ENCODE measurements around the gene PITPNM3. TPM values are rescaled to one million over a fixed set of nuclear protein-coding genes. Genes with fewer than 3 reads are reported as not detected.

Gene PITPNM3
- total and polyA plus RNA-seq, 12 donors = 0.12 to 0.70 (median 0.33) TPM

DNA sequence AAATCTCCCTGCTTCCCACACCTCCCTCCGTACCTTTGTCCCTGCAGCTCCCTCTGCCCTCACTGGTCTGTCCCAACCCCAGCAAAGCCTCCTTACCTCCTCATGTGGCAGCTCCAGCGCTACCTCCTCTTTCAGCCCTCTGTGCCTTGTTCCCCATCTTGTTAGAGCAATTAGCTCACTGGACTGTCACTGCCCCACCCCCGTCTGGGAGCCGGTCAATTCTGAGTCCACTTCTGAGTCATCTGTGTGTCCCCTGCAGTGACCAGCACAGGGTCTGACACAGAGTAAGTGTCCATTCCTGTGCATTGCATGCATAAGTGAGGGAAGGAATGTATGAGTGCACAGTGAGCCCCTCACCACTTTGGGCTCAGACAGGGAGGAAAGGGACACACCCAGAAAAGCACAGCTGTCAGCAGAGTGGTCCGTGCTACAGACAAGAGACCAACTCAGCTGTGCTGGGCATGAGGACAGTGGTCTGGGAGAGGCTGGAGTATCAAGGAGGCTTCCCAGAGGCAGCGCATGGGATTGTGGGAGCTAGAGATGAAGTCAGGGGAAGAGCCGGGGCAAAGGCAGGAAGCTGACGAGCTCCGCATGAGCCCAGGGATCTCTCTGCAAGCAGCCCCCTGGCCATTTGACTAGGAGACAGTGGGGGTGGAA is 45.9 kb downstream of the PITPNM3 start:
- H3K27me3 ChIP-seq = peaks cover 0 to 31% (median 16%) of the 10 kb centered on the region in 7 donors
- TF ChIP-seq CTCF (IDR thresholded peaks at IDR 0.05) = no peak
- intact Hi-C loops (cut with DNase I) = no loop called here
- H3K36me3 ChIP-seq = no peaks in the 10 kb centered on the region
- H3K4me1 ChIP-seq = no peaks in the 10 kb centered on the region
- no peak overlapping the region for H3K4me3 ChIP-seq
- H3K9me3 ChIP-seq = no peaks in the 10 kb centered on the region
- no peak overlapping the region for H3K27ac ChIP-seq
- no peak for ATAC-seq
- no peak for DNase-seq
- WGBS, 2 donors = 64 to 70% methylated on average over 9 of the region's 9 CpGs

DNA sequence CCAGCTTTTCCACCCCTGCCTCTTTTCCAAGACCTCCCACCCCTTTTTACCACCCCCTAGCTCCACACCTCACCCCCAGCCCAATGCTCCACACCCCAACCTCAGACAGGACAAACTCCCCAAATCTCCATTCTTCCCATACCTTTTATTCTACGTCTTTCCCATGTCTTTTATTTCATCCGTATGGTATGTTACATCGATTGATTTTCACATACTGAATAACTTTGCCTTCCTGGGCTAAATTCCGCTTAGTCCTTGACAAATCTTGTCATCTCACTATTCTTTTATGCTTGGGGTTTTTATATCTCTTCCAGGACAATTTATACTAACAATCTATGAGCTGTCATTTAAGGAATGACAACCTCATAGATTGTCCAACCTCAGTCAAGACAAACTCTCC is 46.4 kb downstream of the PITPNM3 start:
- WGBS, 2 donors = 88 to 92% methylated on average over 4 of the region's 4 CpGs
- Histone ChIP-seq H3K27ac (no peak overlapping the region), H3K9me3 (no peaks in the 10 kb centered on the region), H3K36me3 (no peaks in the 10 kb centered on the region), H3K27me3 (peaks cover 0 to 31% (median 16%) of the 10 kb centered on the region in 7 donors), H3K4me3 (no peak overlapping the region), H3K4me1 (no peaks in the 10 kb centered on the region)
- DNase-seq = no peak
- intact Hi-C loops (cut with DNase I) = no loop called here
- no peak for ATAC-seq
- TF ChIP-seq CTCF (IDR thresholded peaks at IDR 0.05) = no peak

GRCh38 chr17:6509031-6509771 is 47.2 kb downstream of the PITPNM3 start:
- Histone ChIP-seq H3K4me1 (no peaks in the 10 kb centered on the region), H3K27ac (no peak overlapping the region), H3K36me3 (no peaks in the 10 kb centered on the region), H3K4me3 (no peak overlapping the region), H3K27me3 (peaks cover 0 to 31% (median 16%) of the 10 kb centered on the region in 7 donors), H3K9me3 (no peaks in the 10 kb centered on the region)
- no peak for DNase-seq
- no peak for ATAC-seq
- 83 to 85% methylated on average over 11 of the region's 11 CpGs for WGBS, 2 donors
- TF ChIP-seq CTCF (IDR thresholded peaks at IDR 0.05) = no peak
- intact Hi-C loops (cut with DNase I) = no loop called here

- Histone ChIP-seq H3K4me1 (no peaks in the 10 kb centered on the region), H3K9me3 (no peaks in the 10 kb centered on the region), H3K36me3 (no peaks in the 10 kb centered on the region), H3K27ac (no peak overlapping the region), H3K4me3 (no peak overlapping the region), H3K27me3 (peaks cover 0 to 31% (median 16%) of the 10 kb centered on the region in 7 donors)
- no peak for TF ChIP-seq CTCF (IDR thresholded peaks at IDR 0.05)
- WGBS, 2 donors = 60 to 62% methylated on average over 15 of the region's 15 CpGs
- intact Hi-C loops (cut with DNase I) = no loop called here
- ATAC-seq (peak in 1 of 8 donors; percentile 32), DNase-seq (no peak)
These were observed 47.8 kb downstream of the PITPNM3 start for GRCh38 chr17:6508519-6509030.
